ENCODE data around the gene P3H1.

The P3H1 gene

GRCh38 chr1:42767510-42768000, 727 bp upstream of the P3H1 start (continued):
- TF ChIP-seq PRDM2 (tag by site-specific recombination; IDR thresholded peaks at IDR 0.05; ENCODE audit: borderline replicate concordance) (no peak), GLI4 (tag by site-specific recombination; IDR thresholded peaks at IDR 0.05) (no peak), ZNF670 (tag by site-specific recombination; IDR thresholded peaks at IDR 0.05; ENCODE audit: low read depth) (no peak), ZBTB44 (tag by site-specific recombination; IDR thresholded peaks at IDR 0.05) (no peak), ZNF777 (tag by site-specific recombination; IDR thresholded peaks at IDR 0.05; ENCODE audit: borderline replicate concordance) (no peak), ZXDB (tag by site-specific recombination; IDR thresholded peaks at IDR 0.05) (0 out of 2 replicates have a peak, but pooled peaks have one; percentile 10), HOXA7 (CRISPR knock-in tag; IDR thresholded peaks at IDR 0.05; ENCODE audit: borderline replicate concordance) (no peak), ZIC2 (tag by site-specific recombination; IDR thresholded peaks at IDR 0.05) (peak; percentile 12; the same call in 1 of the 2 replicates), ZNF707 (tag by site-specific recombination; IDR thresholded peaks at IDR 0.05) (no peak), ZNF148 (tag by site-specific recombination; IDR thresholded peaks at IDR 0.05; ENCODE audit: borderline replicate concordance) (no peak), MZF1 (tag by site-specific recombination; IDR thresholded peaks at IDR 0.05; ENCODE audit: borderline replicate concordance) (no peak), ZNF747 (tag by site-specific recombination; IDR thresholded peaks at IDR 0.05) (no peak), ZNF433 (tag by site-specific recombination; IDR thresholded peaks at IDR 0.05; ENCODE audit: low read depth) (no peak), KLF17 (tag by site-specific recombination; IDR thresholded peaks at IDR 0.05) (no peak), ZNF488 (tag by site-specific recombination; IDR thresholded peaks at IDR 0.05) (no peak), ZNF394 (tag by site-specific recombination; IDR thresholded peaks at IDR 0.05; ENCODE audit: borderline replicate concordance) (no peak), ZNF600 (tag by site-specific recombination; IDR thresholded peaks at IDR 0.05) (no peak), ZBTB10 (tag by site-specific recombination; IDR thresholded peaks at IDR 0.05) (0 out of 2 replicates have a peak, but pooled peaks have one; percentile 48), FEZF1 (tag by site-specific recombination; IDR thresholded peaks at IDR 0.05) (no peak)
- TF ChIP-seq, protein P1, sequence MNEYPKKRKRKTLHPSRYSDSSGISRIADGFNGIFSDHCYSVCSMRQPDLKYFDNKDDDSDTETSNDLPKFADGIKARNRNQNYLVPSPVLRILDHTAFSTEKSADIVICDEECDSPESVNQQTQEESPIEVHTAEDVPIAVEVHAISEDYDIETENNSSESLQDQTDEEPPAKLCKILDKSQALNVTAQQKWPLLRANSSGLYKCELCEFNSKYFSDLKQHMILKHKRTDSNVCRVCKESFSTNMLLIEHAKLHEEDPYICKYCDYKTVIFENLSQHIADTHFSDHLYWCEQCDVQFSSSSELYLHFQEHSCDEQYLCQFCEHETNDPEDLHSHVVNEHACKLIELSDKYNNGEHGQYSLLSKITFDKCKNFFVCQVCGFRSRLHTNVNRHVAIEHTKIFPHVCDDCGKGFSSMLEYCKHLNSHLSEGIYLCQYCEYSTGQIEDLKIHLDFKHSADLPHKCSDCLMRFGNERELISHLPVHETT (tag by site-specific recombination; IDR thresholded peaks at IDR 0.05), result no peak
- TF ChIP-seq, protein P2, sequence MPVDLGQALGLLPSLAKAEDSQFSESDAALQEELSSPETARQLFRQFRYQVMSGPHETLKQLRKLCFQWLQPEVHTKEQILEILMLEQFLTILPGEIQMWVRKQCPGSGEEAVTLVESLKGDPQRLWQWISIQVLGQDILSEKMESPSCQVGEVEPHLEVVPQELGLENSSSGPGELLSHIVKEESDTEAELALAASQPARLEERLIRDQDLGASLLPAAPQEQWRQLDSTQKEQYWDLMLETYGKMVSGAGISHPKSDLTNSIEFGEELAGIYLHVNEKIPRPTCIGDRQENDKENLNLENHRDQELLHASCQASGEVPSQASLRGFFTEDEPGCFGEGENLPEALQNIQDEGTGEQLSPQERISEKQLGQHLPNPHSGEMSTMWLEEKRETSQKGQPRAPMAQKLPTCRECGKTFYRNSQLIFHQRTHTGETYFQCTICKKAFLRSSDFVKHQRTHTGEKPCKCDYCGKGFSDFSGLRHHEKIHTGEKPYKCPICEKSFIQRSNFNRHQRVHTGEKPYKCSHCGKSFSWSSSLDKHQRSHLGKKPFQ (tag by site-specific recombination; IDR thresholded peaks at IDR 0.05), result no peak
